ENCODE data around the gene MERTK.
A peak's percentile ranks its signal among the peaks of the same experiment; 100 is the strongest.

MERTK gene

GRCh38 chr2:111896024-111896423 lies 2.4 kb upstream of the MERTK start:
- no peak for DNase-seq (ENCODE audit: low read depth)
- TF ChIP-seq CTCF (conservative IDR thresholded peaks at IDR 0.05; ENCODE audit: control insufficient read depth, insufficient read depth, low read depth, low read length) = no peak

GRCh38 chr2:111896576-111896975 lies 1.8 kb upstream of the MERTK start:
- DNase-seq (ENCODE audit: low read depth) = no peak
- TF ChIP-seq CTCF (conservative IDR thresholded peaks at IDR 0.05; ENCODE audit: control insufficient read depth, insufficient read depth, low read depth, low read length) = no peak
- no peak overlapping the region for H3K4me3 ChIP-seq (ENCODE audit: control insufficient read depth, low read depth, low read length)

More at GRCh38 chr2:111896024-111896423, 2.4 kb upstream of the MERTK start:
- no peak overlapping the region for H3K4me3 ChIP-seq (ENCODE audit: control insufficient read depth, low read depth, low read length)

- no peak for DNase-seq (ENCODE audit: low read depth)
- no peak for TF ChIP-seq CTCF (conservative IDR thresholded peaks at IDR 0.05; ENCODE audit: control insufficient read depth, insufficient read depth, low read depth, low read length)
- H3K4me3 ChIP-seq (ENCODE audit: control insufficient read depth, low read depth, low read length) = peak overlapping the region; percentile 56
Measured at GRCh38 chr2:111897630-111897923, 830 bp upstream of the MERTK start.

GRCh38 chr2:111898703-111899514 lies 502 bp downstream of the MERTK start:
- DNase-seq (ENCODE audit: low read depth) = no peak
- peak overlapping the region; percentile 46 for H3K4me3 ChIP-seq (ENCODE audit: control insufficient read depth, low read depth, low read length)
- no peak for TF ChIP-seq CTCF (conservative IDR thresholded peaks at IDR 0.05; ENCODE audit: control insufficient read depth, insufficient read depth, low read depth, low read length)

- H3K4me3 ChIP-seq (ENCODE audit: control insufficient read depth, low read depth, low read length) = no peak overlapping the region
- peak; percentile 43 for DNase-seq (ENCODE audit: low read depth)
- TF ChIP-seq CTCF (conservative IDR thresholded peaks at IDR 0.05; ENCODE audit: control insufficient read depth, insufficient read depth, low read depth, low read length) = peak; percentile 40
Measured at GRCh38 chr2:111900859-111901258, 2.5 kb downstream of the MERTK start.

- DNase-seq (ENCODE audit: low read depth) = no peak
- no peak overlapping the region for H3K4me3 ChIP-seq (ENCODE audit: control insufficient read depth, low read depth, low read length)
- TF ChIP-seq CTCF (conservative IDR thresholded peaks at IDR 0.05; ENCODE audit: control insufficient read depth, insufficient read depth, low read depth, low read length) = no peak
Measured at GRCh38 chr2:111903516-111903915, 5.1 kb downstream of the MERTK start.
